NB4 (cell line): ENCODE data around the gene RBM19.

Experiments
- CTCF ChIP-seq: IDR thresholded peaks from one replicate; pipeline ENCODE4 v1.5.1; 2012; ENCODE audit warnings: low read depth, low read length
- MYC ChIP-seq: IDR thresholded peaks from 2 replicates; pipeline ENCODE4 v1.6.1; 2011; ENCODE audit warnings: low read depth, low read length
- POLR2A ChIP-seq: IDR thresholded peaks from 2 replicates; pipeline ENCODE4 v1.6.1; 2011; ENCODE audit warnings: mild to moderate bottlenecking; ENCODE audit not compliant: insufficient read length; ENCODE audit errors: extremely low read depth

GRCh38 chr12:113974006-113974405 lies 7.9 kb upstream of the RBM19 start:
- no peak for TF ChIP-seq CTCF
- no peak for TF ChIP-seq POLR2A
- TF ChIP-seq MYC, result no peak
